SK-N-SH treated with all-trans-retinoic acid at 6 μM for 48 hours (cell line): ENCODE measurements around the gene LINGO3.

Experiments used
- ARNTL ChIP-seq: fragments of 450-650 bp; formaldehyde crosslinking; IDR thresholded peaks from 2 replicates; pipeline ENCODE4 v1.5.0; 2020; ENCODE audit warnings: low read depth, mild to moderate bottlenecking, moderate library complexity, borderline replicate concordance
- CREB5 ChIP-seq: fragments of 250-450 bp; sonication (Bioruptor Pico); IDR thresholded peaks from 2 replicates; pipeline ENCODE4 v1.5.1; 2020; ENCODE audit warnings: low read depth, mild to moderate bottlenecking, moderate library complexity
- CSRNP3 ChIP-seq: fragments of 250-450 bp; sonication (Bioruptor Pico); IDR thresholded peaks from 2 replicates; pipeline ENCODE4 v1.5.1; 2021; ENCODE audit warnings: mild to moderate bottlenecking, moderate library complexity
- ISL1 ChIP-seq: fragments of 250-450 bp; sonication (Bioruptor Pico); IDR thresholded peaks from 2 replicates; pipeline ENCODE4 v2.1.2; 2022; ENCODE audit warnings: mild to moderate bottlenecking, moderate library complexity
- PATZ1 ChIP-seq: fragments of 250-450 bp; sonication (Bioruptor Pico); IDR thresholded peaks from 2 replicates; pipeline ENCODE4 v1.8.0; 2020; ENCODE audit warnings: mild to moderate bottlenecking, moderate library complexity, borderline replicate concordance
- ZNF8 ChIP-seq: fragments of 450-650 bp; formaldehyde crosslinking; IDR thresholded peaks from 2 replicates; pipeline ENCODE4 v1.5.0; 2020; ENCODE audit warnings: mild to moderate bottlenecking, moderate library complexity

GRCh38 chr19:2306281-2306806, 1.6 kb downstream of the LINGO3 start:
- TF ChIP-seq CSRNP3 (no peak), CREB5 (no peak), PATZ1 (CRISPR knock-in tag) (no peak), ZNF8 (CRISPR knock-in tag) (no peak), ARNTL (no peak), ISL1 (no peak)
